HepG2 (cell line): Measurements from ENCODE around the gene STRADA. TPM values are rescaled to one million over a fixed set of nuclear protein-coding genes. Genes with fewer than 3 reads are reported as not detected.

Experiments used
- ATAC-seq: fragments of 200-7000 bp; cut with Tn5 transposase; 3 replicates; pipeline ENCODE4 v1.9.1; 2020; ENCODE audit warnings: mild to moderate bottlenecking, moderate library complexity
- BruUV-seq: library from RNA; stranded (reverse); fragments of 400-500 nt; replicated peaks from 2 replicates; lab custom pipeline; 2021; lab: Mats Ljungman, UMichigan
- CTCF ChIA-PET: fragments of 300-600 bp; formaldehyde crosslinking; extraction: SDS; loops from one replicate; lab custom pipeline; 2021; ENCODE audit warnings: low total read pairs, inconsistent platforms, low intra/inter-chr PET ratio; lab: Yijun Ruan, JAX
- POLR2A ChIA-PET: fragments of 350-600 bp; sonication (Branson Sonifier 250); formaldehyde crosslinking; loops from one replicate; lab custom pipeline; 2020; ENCODE audit warnings: antibody characterized with exemption, inconsistent platforms; lab: Yijun Ruan, JAX
- DNase-seq: peaks from one replicate; pipeline ENCODE4 v3.0.0-alpha.2; 2015; ENCODE audit warnings: low spot score
- FAIRE-seq: peaks from 3 replicates; lab custom pipeline; 2011; peaks lifted over from hg19 to GRCh38; lab: Jason Lieb, UNC
- H2AFZ ChIP-seq: one replicate; pipeline ENCODE4 v1.6.1; 2011; ENCODE audit warnings: low read length, inconsistent platforms
- H3K27ac ChIP-seq: fragments of 300-600 bp; 3 replicates; pipeline ENCODE4 v1.8.0; 2011; ENCODE audit warnings: mixed run types, mild to moderate bottlenecking, mixed read lengths, low read length, inconsistent platforms; ENCODE audit not compliant: insufficient read depth; ENCODE audit errors: extremely low read length
- H3K27me3 ChIP-seq, 2 experiments: fragments of 200-600 bp in 1 of 2; 2 replicates in 1 of 2; 3 replicates in 1 of 2; pipeline versions ENCODE4 v1.6.0 to v1.8.0; 2011; ENCODE audit warnings: low read length in 2 of 2, mild to moderate bottlenecking in 2 of 2, moderate library complexity in 2 of 2, inconsistent platforms in 1 of 2; ENCODE audit not compliant: insufficient read depth in 2 of 2, control insufficient read depth in 1 of 2
- H3K36me3 ChIP-seq, 2 experiments: fragments of 200-600 bp in 1 of 2; replicated peaks in 1 of 2; 2 replicates in 1 of 2; 3 replicates in 1 of 2; pipeline versions ENCODE4 v1.5.1 to v1.8.0; 2011; ENCODE audit warnings: low read length in 2 of 2, inconsistent platforms in 1 of 2; ENCODE audit not compliant: insufficient read depth in 2 of 2, control insufficient read depth in 1 of 2
- H3K4me1 ChIP-seq: 2 replicates; pipeline ENCODE4 v1.5.1; 2012; ENCODE audit warnings: low read length, inconsistent platforms; ENCODE audit not compliant: insufficient read depth
- H3K4me2 ChIP-seq: 2 replicates; pipeline ENCODE4 v1.6.0; 2011; ENCODE audit warnings: low read depth, low read length, inconsistent platforms
- H3K4me3 ChIP-seq, 3 experiments: fragments of 200-600 bp in 1 of 3; sonication (generic), shearing (Covaris generic) in 1 of 3; replicated peaks in 1 of 3; 2 replicates each; pipeline ENCODE4 v1.5.1; 2011 to 2016; ENCODE audit warnings: low read length in 3 of 3, inconsistent platforms in 2 of 3, low read depth in 2 of 3, mild to moderate bottlenecking in 2 of 3, control low read depth in 1 of 3, mixed read lengths in 1 of 3; ENCODE audit not compliant: insufficient read depth in 1 of 3
- H3K79me2 ChIP-seq: one replicate; pipeline ENCODE4 v1.6.1; 2011; ENCODE audit warnings: low read length, inconsistent platforms; ENCODE audit not compliant: insufficient read depth
- H3K9ac ChIP-seq: 2 replicates; pipeline ENCODE4 v1.6.0; 2011; ENCODE audit warnings: mild to moderate bottlenecking, low read depth, low read length, inconsistent platforms; ENCODE audit not compliant: insufficient read depth
- H3K9me3 ChIP-seq: 2 replicates; pipeline ENCODE4 v1.5.1; 2012; ENCODE audit warnings: mild to moderate bottlenecking, low read length
- H4K20me1 ChIP-seq: 2 replicates; pipeline ENCODE4 v1.6.0; 2011; ENCODE audit warnings: inconsistent platforms, mild to moderate bottlenecking, low read length, moderate library complexity; ENCODE audit not compliant: insufficient read depth
- CBX5 ChIP-seq: sonication (generic); formaldehyde crosslinking; IDR thresholded peaks from 2 replicates; pipeline ENCODE4 v1.4.0; 2020; ENCODE audit warnings: missing genetic modification reagents, borderline replicate concordance
- FOXP1 ChIP-seq, 2 experiments: fragments of 450-650 bp in 1 of 2; IDR thresholded peaks; 2 replicates each; pipeline ENCODE4 v1.6.1; 2017 to 2018; ENCODE audit warnings: antibody characterized with exemption in 1 of 2
- IRF1 ChIP-seq: sonication (generic); formaldehyde crosslinking; IDR thresholded peaks from 2 replicates; pipeline ENCODE4 v1.4.0; 2020; ENCODE audit warnings: low read depth, mild to moderate bottlenecking, missing genetic modification reagents
- ZFP36 ChIP-seq: fragments of 150-350 bp; IDR thresholded peaks from 2 replicates; pipeline ENCODE4 v1.6.1; 2018; ENCODE audit warnings: borderline replicate concordance, low read length, low read depth; ENCODE audit not compliant: partially characterized antibody
- ZNF546 ChIP-seq: sonication (generic); formaldehyde crosslinking; conservative IDR thresholded peaks from 2 replicates; pipeline ENCODE4 v1.8.1; 2023; ENCODE audit warnings: mild to moderate bottlenecking, missing genetic modification reagents
- ZNF816 ChIP-seq: sonication (generic); formaldehyde crosslinking; IDR thresholded peaks from 2 replicates; pipeline ENCODE4 v1.8.0; 2022; ENCODE audit warnings: missing genetic modification reagents, mild to moderate bottlenecking, borderline replicate concordance
- WGBS: methylation state at CpG from one replicate; pipeline ENCODE4 v1.1.6; 2017; ENCODE audit warnings: low lambda C conversion rate; 5-methylcytosine and 5-hydroxymethylcytosine counted together
- in situ Hi-C: cut with HindIII; loops from 2 replicates; pipeline ENCODE4 v1.10.0; 2017; ENCODE audit warnings: low pct_unique_long_range_greater_than_20kb; ENCODE audit not compliant: extremely low pct_ligation_motif_present
- intact Hi-C: fragments of 100-400 bp; cut with micrococcal nuclease; formaldehyde crosslinking; loops from one replicate; pipeline ENCODE4 v1.10.0; 2022; ENCODE audit not compliant: unreplicated experiment
- polyA plus RNA-seq, 8 experiments: library from polyadenylated mRNA; depleted of rRNA in 3 of 8; stranded (reverse) in 7 of 8; unstranded in 1 of 8; fragments of >200 nt; fragmentation: Illumina TruSeq in 4 of 8; extraction: Trizol in 4 of 8; gene quantifications; 2 replicates each; pipeline versions ENCODE4 v1.2.1 to v1.2.3, GENCODE V29; 2011 to 2016; ENCODE audit warnings: low read depth in 4 of 8, missing spikeins in 1 of 8, mixed read lengths in 1 of 8; ENCODE audit not compliant: insufficient read depth in 1 of 8
- total RNA-seq, 5 experiments: library from RNA; depleted of rRNA; stranded (reverse); fragments of >200 nt; fragmentation: Illumina TruSeq; extraction: Trizol; gene quantifications; 2 replicates each; pipeline ENCODE4 v1.2.3, GENCODE V29; 2016; ENCODE audit warnings: low read depth in 1 of 5
- TF ChIP-seq, protein P1 (sequence below): IDR thresholded peaks from 2 replicates; pipeline ENCODE4 v1.6.1; 2016; ENCODE audit warnings: missing compliant biosample characterization, missing genetic modification reagents, borderline replicate concordance
- TF ChIP-seq, protein P2 (sequence below): sonication (generic); formaldehyde crosslinking; IDR thresholded peaks from 2 replicates; pipeline ENCODE4 v1.5.0; 2020; ENCODE audit warnings: mild to moderate bottlenecking, missing genetic modification reagents

STRADA gene
- total and polyA plus RNA-seq, 2 of the 13 experiments (the other 11 are each of a cell fraction or from before 2014, with no cell fraction given) = 17.6 to 17.9 TPM

- intact Hi-C loops (no loop called here), in situ Hi-C loops (no loop called here)
- ChIA-PET POLR2A (interaction anchor here (8.5 kb wide), 1 partner anchor 7 kb away, joined by 72 read pairs; the partner anchor contains the start of genes CCDC47 and DDX42), CTCF (no interaction called here)
- Histone ChIP-seq H3K4me1 (peaks cover 92% of the 10 kb centered on the region), H2AFZ (no peak overlapping the region), H3K4me2 (no peak overlapping the region), H4K20me1 (peaks cover 63% of the 10 kb centered on the region), H3K27me3 (no peaks in the 10 kb centered on the region), H3K79me2 (peaks cover 95% of the 10 kb centered on the region), H3K36me3 (peaks cover 15 to 72% of the 10 kb centered on the region in 2 experiments), H3K4me3 (no peak overlapping the region), H3K9ac (no peak overlapping the region), H3K27ac (no peak overlapping the region), H3K9me3 (no peaks in the 10 kb centered on the region)
- FAIRE-seq (no peak), DNase-seq (no peak), ATAC-seq (no peak)
- WGBS = 98% methylated on average over 4 of the region's 4 CpGs
- TF ChIP-seq FOXP1 (IDR thresholded peaks at IDR 0.05) = no peak
- no peak for TF ChIP-seq FOXP1 (CRISPR knock-in tag; IDR thresholded peaks at IDR 0.05)
- no peak for TF ChIP-seq CBX5 (CRISPR knock-in tag)
- TF ChIP-seq ZNF546 = no peak
- TF ChIP-seq, protein P1, sequence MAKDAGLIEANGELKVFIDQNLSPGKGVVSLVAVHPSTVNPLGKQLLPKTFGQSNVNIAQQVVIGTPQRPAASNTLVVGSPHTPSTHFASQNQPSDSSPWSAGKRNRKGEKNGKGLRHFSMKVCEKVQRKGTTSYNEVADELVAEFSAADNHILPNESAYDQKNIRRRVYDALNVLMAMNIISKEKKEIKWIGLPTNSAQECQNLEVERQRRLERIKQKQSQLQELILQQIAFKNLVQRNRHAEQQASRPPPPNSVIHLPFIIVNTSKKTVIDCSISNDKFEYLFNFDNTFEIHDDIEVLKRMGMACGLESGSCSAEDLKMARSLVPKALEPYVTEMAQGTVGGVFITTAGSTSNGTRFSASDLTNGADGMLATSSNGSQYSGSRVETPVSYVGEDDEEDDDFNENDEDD (CRISPR knock-in tag) = no peak
- TF ChIP-seq IRF1 = no peak
- no peak for TF ChIP-seq ZFP36
- no peak for TF ChIP-seq ZNF816 (CRISPR knock-in tag)
- TF ChIP-seq, protein P2, sequence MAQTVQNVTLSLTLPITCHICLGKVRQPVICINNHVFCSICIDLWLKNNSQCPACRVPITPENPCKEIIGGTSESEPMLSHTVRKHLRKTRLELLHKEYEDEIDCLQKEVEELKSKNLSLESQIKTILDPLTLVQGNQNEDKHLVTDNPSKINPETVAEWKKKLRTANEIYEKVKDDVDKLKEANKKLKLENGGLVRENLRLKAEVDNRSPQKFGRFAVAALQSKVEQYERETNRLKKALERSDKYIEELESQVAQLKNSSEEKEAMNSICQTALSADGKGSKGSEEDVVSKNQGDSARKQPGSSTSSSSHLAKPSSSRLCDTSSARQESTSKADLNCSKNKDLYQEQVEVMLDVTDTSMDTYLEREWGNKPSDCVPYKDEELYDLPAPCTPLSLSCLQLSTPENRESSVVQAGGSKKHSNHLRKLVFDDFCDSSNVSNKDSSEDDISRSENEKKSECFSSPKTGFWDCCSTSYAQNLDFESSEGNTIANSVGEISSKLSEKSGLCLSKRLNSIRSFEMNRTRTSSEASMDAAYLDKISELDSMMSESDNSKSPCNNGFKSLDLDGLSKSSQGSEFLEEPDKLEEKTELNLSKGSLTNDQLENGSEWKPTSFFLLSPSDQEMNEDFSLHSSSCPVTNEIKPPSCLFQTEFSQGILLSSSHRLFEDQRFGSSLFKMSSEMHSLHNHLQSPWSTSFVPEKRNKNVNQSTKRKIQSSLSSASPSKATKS (CRISPR knock-in tag) = no peak
- BruUV-seq = no TSS peak
Measured at GRCh38 chr17:63780928-63781327, 39.3 kb upstream of the STRADA start.
